Femur (tissue), 1 donor: ENCODE measurements around the gene INPP5F.
"Not testable (repeated sequence)": the region's sequence is repeated elsewhere in the genome, so short reads cannot be mapped to it uniquely, and the experiment has no call there.

Experiments
- DNase-seq: peaks from one replicate; pipeline ENCODE4 v3.0.0-alpha.2; 2017

INPP5F gene

GRCh38 chr10:119748871-119749270, 23.0 kb downstream of the INPP5F start:
- no peak for DNase-seq

DNA sequence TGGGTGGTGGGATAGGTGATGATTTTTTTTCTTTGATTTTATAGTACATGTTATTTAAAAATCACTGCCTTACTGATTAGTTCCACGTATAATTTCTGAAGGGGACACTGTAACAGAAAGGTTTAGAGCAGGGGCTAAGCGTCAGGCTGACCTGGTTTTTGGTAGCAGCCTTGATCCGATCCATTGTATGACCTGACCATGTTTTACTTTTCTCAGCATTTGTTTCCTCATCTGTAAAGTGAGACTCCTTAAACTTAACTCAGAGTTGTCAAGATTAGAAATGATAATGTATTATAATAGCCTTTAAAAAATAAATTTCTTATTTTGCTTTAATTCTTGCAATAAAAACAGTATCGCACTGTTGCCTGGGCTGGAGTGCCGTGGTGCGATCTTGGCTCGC, 23.6 kb downstream of the INPP5F start:
- no peak for DNase-seq

GRCh38 chr10:119750391-119751230, 24.8 kb downstream of the INPP5F start:
- DNase-seq: peak; percentile 82

- DNase-seq: no peak
These were observed 27.5 kb downstream of the INPP5F start for GRCh38 chr10:119753309-119753708.

DNA sequence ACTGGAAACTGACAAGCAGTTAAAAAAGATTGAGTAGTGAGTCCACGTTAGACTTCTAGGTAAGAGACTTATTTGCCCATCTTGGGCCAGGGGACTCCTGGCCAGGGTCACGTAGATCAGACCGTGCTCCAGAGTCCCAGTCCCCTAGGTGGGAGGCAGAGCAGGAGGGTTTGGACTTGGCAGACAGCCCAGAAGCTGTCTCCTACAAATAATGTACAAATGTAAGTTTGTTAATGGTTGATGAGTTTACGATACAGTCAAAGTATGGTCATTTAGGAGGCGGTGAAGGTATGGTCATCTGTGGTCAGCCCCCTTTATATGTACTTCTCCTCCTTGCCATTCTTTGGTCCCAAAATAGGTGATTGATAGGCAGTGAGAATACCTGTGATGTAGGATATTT, 28.2 kb downstream of the INPP5F start:
- DNase-seq: no peak

- DNase-seq: no peak
These were observed 29.1 kb downstream of the INPP5F start for GRCh38 chr10:119754936-119755335.

DNA sequence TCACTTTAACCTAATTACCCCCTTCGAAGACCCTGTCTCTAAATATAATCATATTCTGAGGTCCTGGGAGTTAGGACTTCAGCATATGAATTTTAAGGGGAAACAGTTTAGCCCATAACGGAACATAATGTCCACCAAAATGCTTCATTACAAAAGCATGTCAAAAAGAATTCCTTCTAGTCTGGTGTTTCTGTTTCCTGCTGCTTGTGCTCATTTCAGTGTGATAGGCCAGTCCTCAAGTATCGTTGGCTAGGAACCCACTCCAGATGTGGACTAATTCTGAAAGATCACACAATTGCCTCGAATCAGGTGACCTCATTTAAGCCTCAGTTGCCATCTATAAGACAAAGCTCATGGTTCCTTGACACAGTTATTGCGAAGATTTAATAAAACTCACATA, 29.6 kb downstream of the INPP5F start:
- no peak for DNase-seq

DNA sequence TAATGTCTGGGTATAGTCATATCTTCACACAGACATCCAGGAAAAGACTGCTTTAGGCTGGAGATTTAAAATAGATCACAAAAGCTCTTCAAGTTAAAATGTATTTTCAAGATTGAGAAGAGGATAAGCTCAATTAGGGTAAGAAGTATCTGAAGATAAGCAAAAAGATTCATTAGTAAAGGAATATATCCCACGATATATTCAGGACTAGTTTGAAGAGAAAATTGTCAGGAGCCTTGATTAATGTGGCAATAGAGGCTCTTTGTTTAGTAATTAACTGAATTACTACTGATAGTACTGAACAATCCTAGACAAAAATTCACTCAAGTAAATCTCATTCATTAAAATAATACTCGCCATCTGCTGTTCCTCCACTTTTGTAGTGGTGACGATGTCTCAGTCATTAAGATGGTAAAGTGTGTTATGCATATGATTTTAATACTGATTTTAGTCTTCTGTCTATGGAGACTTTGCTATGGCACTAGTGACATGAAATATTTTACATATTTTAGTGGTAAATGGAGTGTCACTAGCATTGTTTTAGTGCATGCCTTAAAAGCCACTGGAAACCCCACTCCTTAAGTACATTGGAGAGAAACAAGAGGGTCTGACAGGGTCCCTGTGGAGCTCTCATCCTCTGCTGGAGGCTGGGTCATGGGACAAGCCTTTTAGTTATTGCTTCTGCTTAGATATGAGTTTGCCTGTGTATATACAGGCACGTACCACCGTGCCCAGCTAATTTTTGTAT, 32.8 kb downstream of the INPP5F start:
- no peak for DNase-seq

DNA sequence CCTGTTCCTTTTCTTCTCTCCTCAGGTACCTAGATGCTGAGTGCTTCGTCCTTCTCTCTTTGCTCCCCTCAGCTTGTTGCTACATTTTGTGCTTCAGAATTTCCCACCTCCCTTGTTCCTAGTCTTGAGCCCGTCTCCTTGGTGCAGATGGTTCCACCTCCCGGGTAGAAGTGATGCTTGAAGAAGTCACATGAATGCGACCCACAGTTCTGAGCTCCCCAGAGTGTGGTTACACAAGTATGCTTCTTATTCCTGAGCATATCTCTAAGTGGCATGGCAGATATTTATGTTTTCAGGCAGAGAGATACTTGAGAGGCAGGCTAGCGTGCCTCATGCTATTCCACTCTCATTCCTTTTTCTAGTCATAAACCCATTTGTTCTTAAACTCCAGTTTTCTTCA, 34.0 kb downstream of the INPP5F start:
- DNase-seq: no peak

- DNase-seq: no peak
These were observed 35.3 kb downstream of the INPP5F start for GRCh38 chr10:119761106-119761505.

GRCh38 chr10:119762035-119762434, 36.2 kb downstream of the INPP5F start:
- no peak for DNase-seq

DNA sequence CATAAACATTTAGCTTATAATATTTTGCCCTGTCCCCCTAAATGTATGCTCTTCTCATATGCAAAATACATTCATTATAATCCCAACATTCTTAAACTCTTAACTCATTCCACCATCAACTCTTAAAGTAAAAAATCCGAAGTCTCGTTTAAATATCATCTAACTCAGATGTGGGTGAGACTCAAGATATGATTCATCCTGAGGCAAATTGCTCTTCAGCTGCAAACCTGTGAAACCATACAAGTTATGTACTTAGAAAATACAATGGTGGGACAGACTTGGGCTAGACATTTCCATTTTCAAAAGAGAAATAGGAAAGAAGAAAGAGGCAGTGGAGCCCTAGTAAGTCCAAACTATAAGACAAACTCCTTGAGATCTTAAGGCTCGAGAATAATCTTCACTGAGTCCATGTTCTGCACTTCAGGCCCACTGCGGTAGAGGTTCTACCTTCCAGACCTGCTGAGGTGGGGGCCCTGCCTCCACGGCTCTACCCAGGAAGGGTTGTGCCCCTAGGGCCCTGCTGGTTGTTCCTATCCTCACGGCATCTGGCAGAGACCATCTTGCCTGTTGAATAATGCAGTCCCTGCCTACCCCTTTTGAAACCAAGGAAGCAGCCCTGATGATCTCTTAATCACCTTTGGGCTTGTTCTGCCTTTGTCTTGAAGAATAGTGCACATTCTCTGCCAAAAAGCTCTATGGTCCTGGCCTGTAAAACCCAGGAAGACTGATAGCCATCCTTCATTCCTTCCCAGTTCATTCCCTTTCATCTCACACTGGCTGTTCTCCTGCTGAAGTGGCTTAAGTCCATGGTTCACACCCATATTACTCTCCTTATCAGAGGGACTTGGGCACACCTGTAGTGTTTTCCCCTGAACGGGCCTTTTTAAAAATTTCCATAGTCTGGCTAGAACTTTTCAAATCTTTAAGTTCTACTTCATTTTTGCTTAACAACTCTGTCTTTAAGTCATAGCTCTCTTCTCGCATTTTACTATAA, 37.3 kb downstream of the INPP5F start:
- no peak for DNase-seq

- no peak for DNase-seq
These were observed 42.7 kb downstream of the INPP5F start for GRCh38 chr10:119768455-119769094.

DNA sequence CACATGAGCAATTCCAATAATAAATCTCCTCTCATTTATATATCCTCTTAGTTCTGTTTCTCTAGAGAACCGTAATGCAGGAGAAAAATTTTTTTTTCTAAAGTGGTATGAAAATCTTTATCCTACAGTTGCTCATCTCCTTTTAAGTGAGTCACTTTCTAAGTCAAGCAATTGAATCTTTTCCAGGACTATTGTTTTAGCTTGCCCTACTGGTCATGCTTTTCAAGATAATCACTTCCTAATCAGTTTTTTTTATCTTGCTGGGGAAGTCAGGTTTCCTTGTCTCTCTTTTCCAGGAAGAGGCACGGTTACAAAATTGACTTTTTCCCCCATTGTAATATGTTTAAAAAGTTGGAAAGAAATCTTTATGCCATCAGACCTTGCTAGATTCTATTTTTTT, 44.0 kb downstream of the INPP5F start:
- DNase-seq: no peak

- DNase-seq: no peak
These were observed 45.1 kb downstream of the INPP5F start for GRCh38 chr10:119770928-119771327.

- DNase-seq: no peak
These were observed 46.5 kb downstream of the INPP5F start for GRCh38 chr10:119772334-119772733.

GRCh38 chr10:119773041-119773440, 47.2 kb downstream of the INPP5F start:
- DNase-seq: not testable (repeated sequence)

DNA sequence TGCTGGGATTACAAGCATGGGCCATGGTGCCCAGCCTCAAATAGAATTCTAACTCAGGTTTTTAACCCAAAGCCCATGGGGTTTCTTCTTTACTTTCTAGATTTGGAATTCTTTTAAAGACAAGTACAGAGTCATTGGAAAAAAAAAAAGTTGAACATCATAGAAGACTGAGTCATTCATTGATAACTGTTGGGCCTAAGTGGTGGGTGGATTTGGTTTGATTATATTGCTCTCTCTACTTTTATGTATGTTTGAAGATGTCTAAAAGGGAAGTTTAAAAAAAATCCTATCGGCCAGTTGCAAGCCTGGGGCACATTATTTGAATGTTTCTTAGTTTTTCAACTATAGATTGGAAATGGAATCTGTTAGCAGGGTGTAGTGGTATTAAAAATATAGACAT, 49.7 kb downstream of the INPP5F start:
- DNase-seq: no peak

- no peak for DNase-seq
These were observed 50.7 kb downstream of the INPP5F start for GRCh38 chr10:119776536-119776935.

- no peak for DNase-seq
These were observed 51.8 kb downstream of the INPP5F start for GRCh38 chr10:119777686-119778085.

GRCh38 chr10:119778776-119779445, 53.1 kb downstream of the INPP5F start:
- no peak for DNase-seq
